K562 (cell line): ENCODE results near the gene ASPDH. TPM values are rescaled to one million over a fixed set of nuclear protein-coding genes. Genes with fewer than 3 reads are reported as not detected.

ENCODE experiments used
- ATAC-seq: fragments of 200-7000 bp; cut with Tn5 transposase; 3 replicates; pipeline ENCODE4 v1.9.1; 2020; ENCODE audit warnings: moderate library complexity
- BruUV-seq: library from RNA; stranded (reverse); fragments of 400-500 nt; replicated peaks from 2 replicates; lab custom pipeline; 2021; lab: Mats Ljungman, UMichigan
- CTCF ChIA-PET: fragments of 300-600 bp; formaldehyde crosslinking; extraction: SDS; loops from one replicate; lab custom pipeline; 2021; ENCODE audit warnings: low intra/inter-chr PET ratio; lab: Yijun Ruan, JAX
- POLR2A ChIA-PET: fragments of 300-600, 350-650 bp; sonication (Branson Sonifier 250); formaldehyde crosslinking; extraction: SDS; loops from one replicate; lab custom pipeline; 2021; ENCODE audit warnings: antibody characterized with exemption, inconsistent platforms; lab: Yijun Ruan, JAX
- DNase-seq, 4 experiments: peaks; one replicate each; pipeline versions ENCODE4 v3.0.0 to v3.0.0-alpha.2; 2011 to 2018; ENCODE audit warnings: low spot score in 3 of 4, mixed read lengths in 3 of 4; ENCODE audit errors: extremely low read depth in 1 of 4
- FAIRE-seq: peaks from 2 replicates; lab custom pipeline; 2011; peaks lifted over from hg19 to GRCh38; lab: Jason Lieb, UNC
- H2AFZ ChIP-seq: 2 replicates; pipeline ENCODE4 v1.6.0; 2011; ENCODE audit warnings: low read depth, low read length, control low read depth, inconsistent platforms
- H3K27ac ChIP-seq: fragments of 200-600 bp; 3 replicates; pipeline ENCODE4 v1.8.0; 2011; ENCODE audit warnings: low read depth, mild to moderate bottlenecking, control low read depth, inconsistent platforms, low read length, moderate library complexity, mixed read lengths; ENCODE audit errors: extremely low read depth
- H3K27me3 ChIP-seq, 2 experiments: fragments of 300-600 bp in 1 of 2; 2 replicates in 1 of 2; 3 replicates in 1 of 2; pipeline versions ENCODE4 v1.6.0 to v1.8.0; 2011; ENCODE audit warnings: inconsistent platforms in 2 of 2, low read length in 2 of 2, mild to moderate bottlenecking in 1 of 2, mixed read lengths in 1 of 2, moderate library complexity in 1 of 2; ENCODE audit not compliant: control insufficient read depth in 2 of 2, insufficient read depth in 2 of 2
- H3K36me3 ChIP-seq: fragments of 300-600 bp; 3 replicates; pipeline ENCODE4 v1.8.0; 2011; ENCODE audit warnings: mild to moderate bottlenecking, low read length, inconsistent platforms; ENCODE audit not compliant: control insufficient read depth, insufficient read depth
- H3K4me1 ChIP-seq, 2 experiments: fragments of 200-600 bp in 1 of 2; replicated peaks in 1 of 2; 2 replicates in 1 of 2; 3 replicates in 1 of 2; pipeline versions ENCODE4 v1.5.1 to v1.8.0; 2011; ENCODE audit warnings: inconsistent platforms in 2 of 2, low read length in 2 of 2, mild to moderate bottlenecking in 1 of 2, mixed read lengths in 1 of 2, moderate library complexity in 1 of 2; ENCODE audit not compliant: control insufficient read depth in 2 of 2, insufficient read depth in 2 of 2
- H3K4me2 ChIP-seq: 2 replicates; pipeline ENCODE4 v1.6.1; 2011; ENCODE audit warnings: low read length, control low read depth, inconsistent platforms, mixed read lengths; ENCODE audit not compliant: insufficient read depth
- H3K4me3 ChIP-seq: fragments of 200-600 bp; sonication (generic), shearing (Covaris generic); 2 replicates; pipeline ENCODE4 v1.5.1; 2016; ENCODE audit warnings: control low read depth, inconsistent platforms
- H3K79me2 ChIP-seq: fragments of 200-600 bp; 3 replicates; pipeline ENCODE4 v1.8.0; 2011; ENCODE audit warnings: low read length, inconsistent platforms; ENCODE audit not compliant: control insufficient read depth, insufficient read depth
- H3K9ac ChIP-seq, 2 experiments: 2 replicates each; pipeline versions ENCODE4 v1.6.0 to v1.6.1; 2011; ENCODE audit warnings: low read depth in 2 of 2, low read length in 2 of 2, control low read depth in 1 of 2, inconsistent platforms in 1 of 2, mild to moderate bottlenecking in 1 of 2, mixed read lengths in 1 of 2; ENCODE audit not compliant: insufficient read depth in 1 of 2
- H3K9me1 ChIP-seq: one replicate; pipeline ENCODE4 v1.6.0; 2011; ENCODE audit warnings: inconsistent platforms, mild to moderate bottlenecking, low read length, moderate library complexity; ENCODE audit not compliant: control insufficient read depth, insufficient read depth
- H3K9me3 ChIP-seq: replicated peaks from 2 replicates; pipeline ENCODE4 v1.5.1; 2011; ENCODE audit warnings: low read depth, low read length, inconsistent platforms; ENCODE audit not compliant: control insufficient read depth, insufficient read depth
- H4K20me1 ChIP-seq: replicated peaks from 2 replicates; pipeline ENCODE4 v1.6.1; 2011; ENCODE audit warnings: low read length, inconsistent platforms, mixed read lengths; ENCODE audit not compliant: control insufficient read depth, insufficient read depth
- BMI1 ChIP-seq: fragments of 150-350 bp; IDR thresholded peaks from 2 replicates; pipeline ENCODE4 v1.6.1; 2014; ENCODE audit warnings: low read length
- CREB1 ChIP-seq, 2 experiments: sonication (generic) in 1 of 2; formaldehyde crosslinking in 1 of 2; IDR thresholded peaks; 2 replicates each; pipeline versions ENCODE4 v1.6.1 to v1.8.0; 2012 to 2022; ENCODE audit warnings: inconsistent platforms in 1 of 2, mild to moderate bottlenecking in 1 of 2, missing genetic modification reagents in 1 of 2, moderate library complexity in 1 of 2
- GTF2E2 ChIP-seq: fragments of 200-800 bp; sonication (Bioruptor generic); IDR thresholded peaks from 2 replicates; pipeline ENCODE4 v1.6.1; 2016; ENCODE audit warnings: missing genetic modification characterization, missing compliant biosample characterization
- HEY1 ChIP-seq: fragments of 250-450 bp; sonication (Bioruptor Pico); IDR thresholded peaks from 2 replicates; pipeline ENCODE4 v1.5.0; 2020; ENCODE audit warnings: mild to moderate bottlenecking, moderate library complexity, borderline replicate concordance
- PCBP1 ChIP-seq: fragments of 200-400 bp; formaldehyde crosslinking; IDR thresholded peaks from 2 replicates; pipeline ENCODE4 v1.6.1; 2018; ENCODE audit warnings: mild to moderate bottlenecking, low read depth, low read length; ENCODE audit not compliant: poor library complexity, severe bottlenecking
- SP2 ChIP-seq: IDR thresholded peaks from 2 replicates; pipeline ENCODE4 v1.6.1; 2011; ENCODE audit warnings: mild to moderate bottlenecking, low read depth, low read length, moderate library complexity; ENCODE audit not compliant: poor library complexity, severe bottlenecking; ENCODE audit errors: extremely low read depth
- TBP ChIP-seq: optimal IDR thresholded peaks from 2 replicates; pipeline ENCODE3; 2011; ENCODE audit warnings: low read depth, low read length, improper control_type of control experiment
- ZBED1 ChIP-seq: IDR thresholded peaks from 2 replicates; pipeline ENCODE4 v1.6.1; 2014
- ZNF134 ChIP-seq: fragments of 250-450 bp; sonication (Bioruptor Pico); conservative IDR thresholded peaks from 2 replicates; pipeline ENCODE4 v1.4.0; 2020
- ZNF324 ChIP-seq: fragments of 250-450 bp; sonication (Bioruptor Pico); IDR thresholded peaks from 2 replicates; pipeline ENCODE4 v1.4.0; 2020; ENCODE audit warnings: mild to moderate bottlenecking
- WGBS: fragments of 100-300 bp; shearing (Covaris generic); methylation state at CpG from one replicate; pipeline ENCODE4 v1.1.6; 2016; ENCODE audit warnings: low coverage, mixed read lengths; ENCODE audit not compliant: insufficient coverage; ENCODE audit errors: missing lambda C conversion rate; 5-methylcytosine and 5-hydroxymethylcytosine counted together
- in situ Hi-C: fragments of 300-500 bp; cut with MboI; formaldehyde crosslinking; loops from 4 replicates; pipeline ENCODE4 v1.15.0; 2018; ENCODE audit warnings: inconsistent platforms, mixed read lengths
- intact Hi-C: fragments of 100-400 bp; cut with micrococcal nuclease; formaldehyde crosslinking; loops from 2 replicates; pipeline ENCODE4 v1.14.2; 2022
- polyA plus RNA-seq, 8 experiments: library from polyadenylated mRNA; depleted of rRNA in 4 of 8; stranded (reverse) in 5 of 8; unstranded in 3 of 8; fragments of >200 nt; fragmentation: Nextera tagmentation in 2 of 8; fragmentation: Illumina TruSeq in 1 of 8; extraction: Ambion mirVana in 2 of 8; extraction: Trizol in 1 of 8; gene quantifications; 2 replicates each; pipeline versions ENCODE4 v1.2.1 to v1.2.3, GENCODE V29; 2011 to 2014; ENCODE audit warnings: inconsistent platforms in 1 of 8, missing spikeins in 1 of 8
- total RNA-seq, 7 experiments: library from RNA; depleted of rRNA in 6 of 7; stranded (reverse); fragments of >200 nt in 6 of 7; fragmentation: Illumina TruSeq in 2 of 7; extraction: Trizol in 2 of 7; gene quantifications; 2 replicates each; pipeline versions ENCODE4 v1.2.1 to v1.2.3, GENCODE V29; 2011 to 2021; ENCODE audit warnings: low replicate concordance in 1 of 7
- TF ChIP-seq, protein P1 (sequence below), 2 experiments: fragments of 450-650 bp; formaldehyde crosslinking in 1 of 2; IDR thresholded peaks; 2 replicates each; pipeline versions ENCODE4 v1.4.0 to v1.6.1; 2014 to 2020; ENCODE audit warnings: mild to moderate bottlenecking in 2 of 2, borderline replicate concordance in 1 of 2, low read depth in 1 of 2
- TF ChIP-seq, protein P2 (sequence below): sonication (generic); formaldehyde crosslinking; IDR thresholded peaks from 2 replicates; pipeline ENCODE4 v1.8.0; 2022; ENCODE audit warnings: mild to moderate bottlenecking, missing genetic modification reagents

ASPDH gene
- total and polyA plus RNA-seq, 9 of the 15 experiments (the other 6 are each of a cell fraction or from before 2014, with no cell fraction given): not detected

DNA sequence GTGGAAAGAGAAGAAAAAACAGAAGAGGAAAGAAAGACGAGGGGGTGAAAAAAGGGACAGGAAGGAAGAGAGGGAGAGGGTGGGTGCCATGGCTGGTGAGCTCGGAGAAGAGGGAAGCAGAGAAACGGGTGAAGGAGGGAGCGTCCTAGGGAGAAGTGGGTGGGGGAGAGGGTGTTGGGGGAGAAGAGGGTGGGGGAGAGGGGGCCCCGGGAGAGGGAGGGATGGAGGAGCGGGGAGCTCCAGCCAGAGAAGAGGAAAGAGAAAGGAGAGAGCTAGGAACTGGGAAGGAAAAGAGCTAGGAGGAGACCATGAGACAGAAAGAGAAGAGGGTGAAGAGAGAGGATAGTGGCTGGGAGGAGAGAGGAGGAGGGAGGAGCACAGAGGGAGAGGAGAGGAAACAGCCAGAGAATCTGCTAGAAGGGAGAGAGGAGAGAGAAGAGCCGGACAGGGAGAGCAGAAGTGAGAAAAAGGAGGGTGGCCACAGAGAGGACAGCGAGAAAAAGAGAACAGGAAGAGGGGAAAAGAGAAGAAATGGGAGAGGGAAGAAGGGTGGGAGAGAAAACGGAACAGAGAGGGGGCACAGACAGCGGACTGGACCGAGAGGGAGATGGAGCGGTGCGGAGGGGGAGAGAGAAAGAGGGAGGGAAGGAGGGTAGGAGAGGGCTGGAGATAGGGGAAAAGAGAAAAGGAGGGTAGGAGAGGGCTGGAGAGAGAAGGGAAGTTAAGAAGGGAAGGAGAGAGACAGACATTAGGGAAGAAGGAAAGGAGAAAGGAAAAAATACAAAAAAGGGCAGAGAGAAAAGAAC lies 25.1 kb downstream of the ASPDH start:
- DNase-seq (no peak), FAIRE-seq (no peak), ATAC-seq (no peak)
- ChIA-PET POLR2A (interaction anchor here (0.5 kb wide), 1 partner anchor 11 kb away, joined by 3 read pairs; no protein-coding TSS in a partner anchor), CTCF (no interaction called here)
- intact Hi-C loops: no loop called here
- Histone ChIP-seq H4K20me1 (no peaks in the 10 kb centered on the region), H3K9me3 (peaks cover 9% of the 10 kb centered on the region), H3K27me3 (peaks cover 0 to 10% of the 10 kb centered on the region in 2 experiments; a peak in 2 of 5 replicates), H3K27ac (no peak overlapping the region), H3K4me2 (no peak overlapping the region), H3K9ac (no peak overlapping the region), H3K79me2 (no peaks in the 10 kb centered on the region), H2AFZ (no peak overlapping the region), H3K4me3 (no peak overlapping the region), H3K4me1 (peaks cover 3 to 27% of the 10 kb centered on the region in 2 experiments; a peak in 3 of 5 replicates), H3K9me1 (no peaks in the 10 kb centered on the region), H3K36me3 (peaks cover 1% of the 10 kb centered on the region; the same call in 2 of the 3 replicates)
- 33% methylated on average over 3 of the region's 13 CpGs for WGBS
- BruUV-seq: no TSS peak
- in situ Hi-C loops: no loop called here
- TF ChIP-seq, protein P1, sequence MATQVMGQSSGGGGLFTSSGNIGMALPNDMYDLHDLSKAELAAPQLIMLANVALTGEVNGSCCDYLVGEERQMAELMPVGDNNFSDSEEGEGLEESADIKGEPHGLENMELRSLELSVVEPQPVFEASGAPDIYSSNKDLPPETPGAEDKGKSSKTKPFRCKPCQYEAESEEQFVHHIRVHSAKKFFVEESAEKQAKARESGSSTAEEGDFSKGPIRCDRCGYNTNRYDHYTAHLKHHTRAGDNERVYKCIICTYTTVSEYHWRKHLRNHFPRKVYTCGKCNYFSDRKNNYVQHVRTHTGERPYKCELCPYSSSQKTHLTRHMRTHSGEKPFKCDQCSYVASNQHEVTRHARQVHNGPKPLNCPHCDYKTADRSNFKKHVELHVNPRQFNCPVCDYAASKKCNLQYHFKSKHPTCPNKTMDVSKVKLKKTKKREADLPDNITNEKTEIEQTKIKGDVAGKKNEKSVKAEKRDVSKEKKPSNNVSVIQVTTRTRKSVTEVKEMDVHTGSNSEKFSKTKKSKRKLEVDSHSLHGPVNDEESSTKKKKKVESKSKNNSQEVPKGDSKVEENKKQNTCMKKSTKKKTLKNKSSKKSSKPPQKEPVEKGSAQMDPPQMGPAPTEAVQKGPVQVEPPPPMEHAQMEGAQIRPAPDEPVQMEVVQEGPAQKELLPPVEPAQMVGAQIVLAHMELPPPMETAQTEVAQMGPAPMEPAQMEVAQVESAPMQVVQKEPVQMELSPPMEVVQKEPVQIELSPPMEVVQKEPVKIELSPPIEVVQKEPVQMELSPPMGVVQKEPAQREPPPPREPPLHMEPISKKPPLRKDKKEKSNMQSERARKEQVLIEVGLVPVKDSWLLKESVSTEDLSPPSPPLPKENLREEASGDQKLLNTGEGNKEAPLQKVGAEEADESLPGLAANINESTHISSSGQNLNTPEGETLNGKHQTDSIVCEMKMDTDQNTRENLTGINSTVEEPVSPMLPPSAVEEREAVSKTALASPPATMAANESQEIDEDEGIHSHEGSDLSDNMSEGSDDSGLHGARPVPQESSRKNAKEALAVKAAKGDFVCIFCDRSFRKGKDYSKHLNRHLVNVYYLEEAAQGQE (IDR thresholded peaks at IDR 0.05; ENCODE audit: borderline replicate concordance): no peak
- TF ChIP-seq, protein P1 (CRISPR knock-in tag; IDR thresholded peaks at IDR 0.05; ENCODE audit: low read depth): no peak
- TF ChIP-seq TBP: no peak
- TF ChIP-seq ZNF324: no peak
- TF ChIP-seq HEY1 (CRISPR knock-in tag): no peak
- no peak for TF ChIP-seq BMI1
- TF ChIP-seq CREB1 (IDR thresholded peaks at IDR 0.05): no peak
- TF ChIP-seq CREB1 (CRISPR knock-in tag; IDR thresholded peaks at IDR 0.05): no peak
- no peak for TF ChIP-seq ZNF134
- no peak for TF ChIP-seq GTF2E2
- TF ChIP-seq, protein P2, sequence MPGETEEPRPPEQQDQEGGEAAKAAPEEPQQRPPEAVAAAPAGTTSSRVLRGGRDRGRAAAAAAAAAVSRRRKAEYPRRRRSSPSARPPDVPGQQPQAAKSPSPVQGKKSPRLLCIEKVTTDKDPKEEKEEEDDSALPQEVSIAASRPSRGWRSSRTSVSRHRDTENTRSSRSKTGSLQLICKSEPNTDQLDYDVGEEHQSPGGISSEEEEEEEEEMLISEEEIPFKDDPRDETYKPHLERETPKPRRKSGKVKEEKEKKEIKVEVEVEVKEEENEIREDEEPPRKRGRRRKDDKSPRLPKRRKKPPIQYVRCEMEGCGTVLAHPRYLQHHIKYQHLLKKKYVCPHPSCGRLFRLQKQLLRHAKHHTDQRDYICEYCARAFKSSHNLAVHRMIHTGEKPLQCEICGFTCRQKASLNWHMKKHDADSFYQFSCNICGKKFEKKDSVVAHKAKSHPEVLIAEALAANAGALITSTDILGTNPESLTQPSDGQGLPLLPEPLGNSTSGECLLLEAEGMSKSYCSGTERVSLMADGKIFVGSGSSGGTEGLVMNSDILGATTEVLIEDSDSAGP (CRISPR knock-in tag): no peak
- no peak for TF ChIP-seq SP2
- no peak for TF ChIP-seq ZBED1
- no peak for TF ChIP-seq PCBP1
